H1 (cell line): ENCODE data around the gene PSME1. TPM values are rescaled to one million over a fixed set of nuclear protein-coding genes. Genes with fewer than 3 reads are reported as not detected.
A peak's percentile ranks its signal among the peaks of the same experiment; 100 is the strongest.

Experiments used
- microRNA-seq, 2 experiments: library from miRNA; unstranded; fragments of <30 nt; microRNA quantifications; one replicate each; pipeline versions ENCODE4 to v1.2.0, GENCODE V29; 2016 to 2020; ENCODE audit warnings: borderline microRNAs expressed in 2 of 2, borderline number of aligned reads in 2 of 2, borderline replicate concordance in 1 of 2
- polyA plus RNA-seq, 7 experiments: library from polyadenylated mRNA; depleted of rRNA in 3 of 7; stranded (reverse) in 5 of 7; unstranded in 2 of 7; fragments of >200 nt in 5 of 7; fragments of 200-250 nt in 2 of 7; gene quantifications; 1 replicate in 5 of 7; 2 replicates in 1 of 7; 4 replicates in 1 of 7; pipeline versions ENCODE4 v1.2.1 to v1.2.3, GENCODE V29; 2011 to 2013; ENCODE audit warnings: missing spikeins in 2 of 7, mixed read lengths in 2 of 7
- small RNA-seq: library from polyadenylated mRNA; stranded (forward); fragments of <200 nt; extraction: miRNeasy Mini kit (QIAGEN cat#:217004); gene quantifications from one replicate; pipeline ENCODE3, GENCODE V24; 2013; ENCODE audit not compliant: insufficient read depth
- total RNA-seq: library from RNA; stranded (reverse); fragmentation: NEBNext Ultra II Directional; extraction: Animal tissue kit (Norgen Biotek cat#: 25700); gene quantifications from 2 replicates; pipeline ENCODE4 v1.2.1, GENCODE V29; 2021

The PSME1 gene
- total and polyA plus RNA-seq, 2 of the 8 experiments (the other 6 are each of a cell fraction or from before 2014, with no cell fraction given) = 74.9 to 85.9 TPM

Small RNA genes within 50 kb of the gene (microRNA-seq; reads per million reads assigned to microRNA genes)
- 0 reads per million in 2 experiments for gene MIR7703

Small RNA genes within 50 kb of the gene (small RNA-seq; reads per million reads assigned to genes)
- gene IPO4 = 1.9 reads per million, percentile 12 among the genes with 10 or more reads in this experiment
- not detected for gene IRF9
- gene RNA5SP383 = 6.5 reads per million, percentile 71 among the genes with 10 or more reads in this experiment

Other genes starting within 250 kb of the PSME1 start
Only the 30 nearest of the 31 such genes appear.
- gene DHRS4, start 182.4 kb upstream of the PSME1 start, total RNA-seq = 16.2 and 19.2 TPM in 2 replicates
- gene DHRS4, start 182.4 kb upstream of the PSME1 start, polyA plus RNA-seq (2011; rRNA removed) = 11.7 and 18.3 TPM in 2 replicates
- 15.2 and 15.4 TPM in 2 replicates for gene DHRS4L2, start 147.3 kb upstream of the PSME1 start, total RNA-seq
- gene DHRS4L2, start 147.3 kb upstream of the PSME1 start, polyA plus RNA-seq (2011; rRNA removed) = 12.3 and 14.2 TPM in 2 replicates
- gene CARMIL3, start 84.2 kb upstream of the PSME1 start, total RNA-seq = 8.5 and 9.0 TPM in 2 replicates
- gene CARMIL3, start 84.2 kb upstream of the PSME1 start, polyA plus RNA-seq (2011; rRNA removed) = 6.0 and 7.8 TPM in 2 replicates
- not detected in 2 replicates for gene CPNE6, start 64.6 kb upstream of the PSME1 start, total RNA-seq
- gene CPNE6, start 64.6 kb upstream of the PSME1 start, polyA plus RNA-seq (2011; rRNA removed) = 0.02 and 0.05 TPM in 2 replicates
- 79.3 and 81.9 TPM in 2 replicates for gene PCK2, start 41.9 kb upstream of the PSME1 start, total RNA-seq
- gene PCK2, start 41.9 kb upstream of the PSME1 start, polyA plus RNA-seq (2011; rRNA removed) = 115 and 221 TPM in 2 replicates
- 63.6 and 67.2 TPM in 2 replicates for gene DCAF11, start 21.4 kb upstream of the PSME1 start, total RNA-seq
- gene DCAF11, start 21.4 kb upstream of the PSME1 start, polyA plus RNA-seq (2011; rRNA removed) = 60.4 and 74.6 TPM in 2 replicates
- 1.1 TPM in 2 replicates for gene NRL, start 21.2 kb upstream of the PSME1 start, total RNA-seq
- 2.1 and 2.2 TPM in 2 replicates for gene NRL, start 21.2 kb upstream of the PSME1 start, polyA plus RNA-seq (2011; rRNA removed)
- gene FITM1, start 5.5 kb upstream of the PSME1 start, total RNA-seq = 0.33 and 0.76 TPM in 2 replicates
- gene FITM1, start 5.5 kb upstream of the PSME1 start, polyA plus RNA-seq (2011; rRNA removed) = 0.53 and 0.80 TPM in 2 replicates
- gene EMC9, start 5.4 kb downstream of the PSME1 start, total RNA-seq = 36.9 and 38.4 TPM in 2 replicates
- 47.2 and 60.1 TPM in 2 replicates for gene EMC9, start 5.4 kb downstream of the PSME1 start, polyA plus RNA-seq (2011; rRNA removed)
- gene PSME2, start 10.4 kb downstream of the PSME1 start, total RNA-seq = 111 and 118 TPM in 2 replicates
- gene PSME2, start 10.4 kb downstream of the PSME1 start, polyA plus RNA-seq (2011; rRNA removed) = 71.8 and 76.8 TPM in 2 replicates
- gene RNF31, start 11.3 kb downstream of the PSME1 start, total RNA-seq = 57.8 and 72.0 TPM in 2 replicates
- gene RNF31, start 11.3 kb downstream of the PSME1 start, polyA plus RNA-seq (2011; rRNA removed) = 17.5 and 40.6 TPM in 2 replicates
- gene IRF9, start 25.1 kb downstream of the PSME1 start, total RNA-seq = 11.1 and 11.4 TPM in 2 replicates
- 13.2 and 13.3 TPM in 2 replicates for gene IRF9, start 25.1 kb downstream of the PSME1 start, polyA plus RNA-seq (2011; rRNA removed)
- 25.8 and 28.5 TPM in 2 replicates for gene REC8, start 35.9 kb downstream of the PSME1 start, total RNA-seq
- 9.8 and 19.1 TPM in 2 replicates for gene REC8, start 35.9 kb downstream of the PSME1 start, polyA plus RNA-seq (2011; rRNA removed)
- 108 and 109 TPM in 2 replicates for gene IPO4, start 52.6 kb downstream of the PSME1 start, total RNA-seq
- gene IPO4, start 52.6 kb downstream of the PSME1 start, polyA plus RNA-seq (2011; rRNA removed) = 55.5 and 80.6 TPM in 2 replicates
- gene TM9SF1, start 59.2 kb downstream of the PSME1 start, total RNA-seq = 22.2 and 25.3 TPM in 2 replicates
- 24.6 and 29.2 TPM in 2 replicates for gene TM9SF1, start 59.2 kb downstream of the PSME1 start, polyA plus RNA-seq (2011; rRNA removed)
- gene TSSK4, start 69.5 kb downstream of the PSME1 start, total RNA-seq = 0.28 TPM in 1 of 2 replicates, not detected in the other
- gene TSSK4, start 69.5 kb downstream of the PSME1 start, polyA plus RNA-seq (2011; rRNA removed) = 0.05 TPM in 1 of 2 replicates, not detected in the other
- 32.9 and 36.4 TPM in 2 replicates for gene CHMP4A, start 77.3 kb downstream of the PSME1 start, total RNA-seq
- gene CHMP4A, start 77.3 kb downstream of the PSME1 start, polyA plus RNA-seq (2011; rRNA removed) = 23.4 and 37.6 TPM in 2 replicates
- gene MDP1, start 79.9 kb downstream of the PSME1 start, total RNA-seq = 14.3 and 17.7 TPM in 2 replicates
- gene MDP1, start 79.9 kb downstream of the PSME1 start, polyA plus RNA-seq (2011; rRNA removed) = 25.3 and 32.2 TPM in 2 replicates
- gene NEDD8, start 96.2 kb downstream of the PSME1 start, total RNA-seq = 241 and 253 TPM in 2 replicates
- 196 and 317 TPM in 2 replicates for gene NEDD8, start 96.2 kb downstream of the PSME1 start, polyA plus RNA-seq (2011; rRNA removed)
- gene GMPR2, start 96.7 kb downstream of the PSME1 start, total RNA-seq = 85.3 and 88.3 TPM in 2 replicates
- 52.9 and 61.6 TPM in 2 replicates for gene GMPR2, start 96.7 kb downstream of the PSME1 start, polyA plus RNA-seq (2011; rRNA removed)
- gene TINF2, start 106.4 kb downstream of the PSME1 start, total RNA-seq = 31.0 and 36.7 TPM in 2 replicates
- gene TINF2, start 106.4 kb downstream of the PSME1 start, polyA plus RNA-seq (2011; rRNA removed) = 23.5 and 31.7 TPM in 2 replicates
- gene TGM1, start 127.0 kb downstream of the PSME1 start, total RNA-seq = 2.0 and 2.2 TPM in 2 replicates
- 1.8 and 4.1 TPM in 2 replicates for gene TGM1, start 127.0 kb downstream of the PSME1 start, polyA plus RNA-seq (2011; rRNA removed)
- 16.0 and 16.9 TPM in 2 replicates for gene RABGGTA, start 135.4 kb downstream of the PSME1 start, total RNA-seq
- gene RABGGTA, start 135.4 kb downstream of the PSME1 start, polyA plus RNA-seq (2011; rRNA removed) = 49.8 and 65.1 TPM in 2 replicates
- 8.8 and 13.4 TPM in 2 replicates for gene DHRS1, start 163.6 kb downstream of the PSME1 start, total RNA-seq
- gene DHRS1, start 163.6 kb downstream of the PSME1 start, polyA plus RNA-seq (2011; rRNA removed) = 31.7 and 40.2 TPM in 2 replicates
- gene NOP9, start 163.7 kb downstream of the PSME1 start, total RNA-seq = 34.8 and 39.3 TPM in 2 replicates
- 17.8 and 22.4 TPM in 2 replicates for gene NOP9, start 163.7 kb downstream of the PSME1 start, polyA plus RNA-seq (2011; rRNA removed)
- not detected in 2 replicates for gene CIDEB, start 171.8 kb downstream of the PSME1 start, total RNA-seq
- gene CIDEB, start 171.8 kb downstream of the PSME1 start, polyA plus RNA-seq (2011; rRNA removed) = 0.09 and 0.11 TPM in 2 replicates
- gene LTB4R2, start 173.9 kb downstream of the PSME1 start, total RNA-seq = 6.7 and 7.0 TPM in 2 replicates
- 5.3 and 9.8 TPM in 2 replicates for gene LTB4R2, start 173.9 kb downstream of the PSME1 start, polyA plus RNA-seq (2011; rRNA removed)
- 4.1 and 6.8 TPM in 2 replicates for gene LTB4R, start 175.3 kb downstream of the PSME1 start, total RNA-seq
- gene LTB4R, start 175.3 kb downstream of the PSME1 start, polyA plus RNA-seq (2011; rRNA removed) = 6.7 and 9.7 TPM in 2 replicates
- 0.35 and 0.69 TPM in 2 replicates for gene ADCY4, start 198.9 kb downstream of the PSME1 start, total RNA-seq
- gene ADCY4, start 198.9 kb downstream of the PSME1 start, polyA plus RNA-seq (2011; rRNA removed) = 0.27 and 0.57 TPM in 2 replicates
- 0.39 and 0.55 TPM in 2 replicates for gene RIPK3, start 203.8 kb downstream of the PSME1 start, total RNA-seq
- 0.20 and 0.24 TPM in 2 replicates for gene RIPK3, start 203.8 kb downstream of the PSME1 start, polyA plus RNA-seq (2011; rRNA removed)